H9 (cell line): ENCODE measurements around the gene USP47. TPM values are rescaled to one million over a fixed set of nuclear protein-coding genes. Genes with fewer than 3 reads are reported as not detected.

ENCODE experiments used
- DNase-seq: peaks from one replicate; pipeline ENCODE4 v3.0.0-alpha.2; 2017
- H2AFZ ChIP-seq: one replicate; pipeline ENCODE4 v1.6.1; 2013; ENCODE audit warnings: mild to moderate bottlenecking, low read length, control low read depth, moderate library complexity
- H2AK5ac ChIP-seq: 2 replicates; pipeline ENCODE4 v1.6.1; 2013; ENCODE audit warnings: low read length, control low read depth, mixed read lengths; ENCODE audit not compliant: insufficient read length
- H2BK120ac ChIP-seq: one replicate; pipeline ENCODE4 v1.6.1; 2013; ENCODE audit warnings: low read depth, mild to moderate bottlenecking, low read length, control low read depth, inconsistent platforms; ENCODE audit not compliant: poor library complexity, severe bottlenecking
- H2BK12ac ChIP-seq: 2 replicates; pipeline ENCODE4 v1.6.1; 2013; ENCODE audit warnings: low read length, control low read depth, mixed read lengths, low read depth; ENCODE audit not compliant: insufficient read length
- H2BK15ac ChIP-seq: 2 replicates; pipeline ENCODE4 v1.6.1; 2013; ENCODE audit warnings: low read depth, low read length, control low read depth
- H2BK20ac ChIP-seq: one replicate; pipeline ENCODE4 v1.6.1; 2013; ENCODE audit warnings: low read depth, mild to moderate bottlenecking, low read length, control low read depth, inconsistent platforms; ENCODE audit not compliant: poor library complexity, severe bottlenecking
- H2BK5ac ChIP-seq: 2 replicates; pipeline ENCODE4 v1.6.1; 2013; ENCODE audit warnings: low read length, control low read depth, mixed read lengths; ENCODE audit not compliant: insufficient read length
- H3K14ac ChIP-seq: 2 replicates; pipeline ENCODE4 v1.6.1; 2013; ENCODE audit warnings: low read length, control low read depth; ENCODE audit not compliant: insufficient read depth
- H3K18ac ChIP-seq: 2 replicates; pipeline ENCODE4 v1.6.1; 2013; ENCODE audit warnings: low read depth, mild to moderate bottlenecking, mixed read lengths, low read length, control low read depth; ENCODE audit not compliant: insufficient read length
- H3K23ac ChIP-seq: 2 replicates; pipeline ENCODE4 v1.6.1; 2013; ENCODE audit warnings: low read length, control low read depth, mixed read lengths, low read depth; ENCODE audit not compliant: insufficient read length
- H3K23me2 ChIP-seq: 2 replicates; pipeline ENCODE4 v1.6.1; 2013; ENCODE audit warnings: low read depth, mild to moderate bottlenecking, mixed read lengths, low read length, control low read depth; ENCODE audit not compliant: insufficient read length, poor library complexity, severe bottlenecking
- H3K27ac ChIP-seq: 2 replicates; pipeline ENCODE4 v1.5.1; 2013; ENCODE audit warnings: low read length, control low read depth, mixed read lengths, low read depth; ENCODE audit not compliant: insufficient read length
- H3K27me3 ChIP-seq: 2 replicates; pipeline ENCODE4 v1.6.1; 2013; ENCODE audit warnings: low read length, control low read depth, inconsistent platforms; ENCODE audit not compliant: insufficient read depth
- H3K4ac ChIP-seq: 2 replicates; pipeline ENCODE4 v1.6.1; 2013; ENCODE audit warnings: low read depth, mild to moderate bottlenecking, control low read depth, inconsistent platforms, low read length, moderate library complexity
- H3K4me1 ChIP-seq: 2 replicates; pipeline ENCODE4 v1.6.1; 2013; ENCODE audit warnings: low read length, control low read depth, inconsistent platforms; ENCODE audit not compliant: insufficient read depth
- H3K4me2 ChIP-seq: 2 replicates; pipeline ENCODE4 v1.6.1; 2013; ENCODE audit warnings: low read length, control low read depth, mixed read lengths; ENCODE audit not compliant: insufficient read length, insufficient read depth
- H3K56ac ChIP-seq: 2 replicates; pipeline ENCODE4 v1.6.1; 2013; ENCODE audit warnings: low read depth, mild to moderate bottlenecking, mixed read lengths, low read length, control low read depth; ENCODE audit not compliant: insufficient read length
- H3K79me1 ChIP-seq: 2 replicates; pipeline ENCODE4 v1.6.1; 2013; ENCODE audit warnings: low read depth, mild to moderate bottlenecking, moderate library complexity, low read length, control low read depth, inconsistent platforms; ENCODE audit not compliant: insufficient read depth, poor library complexity, severe bottlenecking
- H3K79me2 ChIP-seq: 2 replicates; pipeline ENCODE4 v1.6.1; 2013; ENCODE audit warnings: low read length, control low read depth, inconsistent platforms; ENCODE audit not compliant: insufficient read depth
- H3K9ac ChIP-seq: 2 replicates; pipeline ENCODE4 v1.6.1; 2013; ENCODE audit warnings: low read length, control low read depth, mixed read lengths; ENCODE audit not compliant: insufficient read length; ENCODE audit errors: extremely low read depth
- H3K9me3 ChIP-seq: one replicate; pipeline ENCODE4 v1.6.1; 2013; ENCODE audit warnings: low read depth, low read length, inconsistent platforms; ENCODE audit not compliant: control insufficient read depth
- H3T11ph ChIP-seq: one replicate; pipeline ENCODE4 v1.6.1; 2013; ENCODE audit warnings: mild to moderate bottlenecking, low read length, control low read depth, inconsistent platforms
- H4K20me1 ChIP-seq: one replicate; pipeline ENCODE4 v1.6.1; 2013; ENCODE audit not compliant: control insufficient read depth, insufficient read length, insufficient read depth
- H4K5ac ChIP-seq: 2 replicates; pipeline ENCODE4 v1.6.1; 2013; ENCODE audit warnings: low read depth, mild to moderate bottlenecking, mixed read lengths, low read length, control low read depth; ENCODE audit not compliant: insufficient read length
- H4K8ac ChIP-seq: replicated peaks from 2 replicates; pipeline ENCODE4 v1.6.1; 2013; ENCODE audit warnings: low read length, control low read depth, mixed read lengths, low read depth; ENCODE audit not compliant: insufficient read length
- H4K91ac ChIP-seq: 2 replicates; pipeline ENCODE4 v1.6.1; 2013; ENCODE audit warnings: low read depth, mild to moderate bottlenecking, moderate library complexity, mixed read lengths, low read length, control low read depth; ENCODE audit not compliant: insufficient read length
- H3K27ac Mint-ChIP-seq, 3 experiments: 2 replicates in 2 of 3; 3 replicates in 1 of 3; pipeline ENCODE4 v1.8.0; 2020 to 2021; ENCODE audit warnings: mixed read lengths in 3 of 3, mild to moderate bottlenecking in 1 of 3, moderate library complexity in 1 of 3
- H3K27me3 Mint-ChIP-seq: 2 replicates; pipeline ENCODE4 v1.8.0; 2021; ENCODE audit warnings: low read depth, mild to moderate bottlenecking, moderate library complexity, mixed read lengths
- H3K36me3 Mint-ChIP-seq, 3 experiments: 2 replicates in 2 of 3; 3 replicates in 1 of 3; pipeline ENCODE4 v1.8.0; 2020 to 2021; ENCODE audit warnings: low read depth in 3 of 3, mixed read lengths in 3 of 3; ENCODE audit not compliant: insufficient read depth in 1 of 3
- H3K4me1 Mint-ChIP-seq, 2 experiments: 2 replicates each; pipeline ENCODE4 v1.8.0; 2020; ENCODE audit warnings: mixed read lengths in 2 of 2
- H3K4me3 Mint-ChIP-seq, 2 experiments: 2 replicates in 1 of 2; 3 replicates in 1 of 2; pipeline ENCODE4 v1.8.0; 2020 to 2021; ENCODE audit warnings: mild to moderate bottlenecking in 2 of 2, mixed read lengths in 2 of 2, moderate library complexity in 1 of 2
- H3K9me3 Mint-ChIP-seq, 2 experiments: 2 replicates in 1 of 2; 3 replicates in 1 of 2; pipeline ENCODE4 v1.8.0; 2020; ENCODE audit warnings: mild to moderate bottlenecking in 2 of 2, mixed read lengths in 2 of 2, moderate library complexity in 1 of 2
- WGBS: extraction: QIAGEN DNeasy Blood & Tissue Kit; methylation state at CpG from one replicate; pipeline ENCODE4 v1.1.7; 2013; ENCODE audit warnings: missing lambda C conversion rate, low lambda C conversion rate, mixed read lengths; ENCODE audit not compliant: insufficient read length; ENCODE audit errors: extremely low coverage; 5-methylcytosine and 5-hydroxymethylcytosine counted together
- total RNA-seq: library from RNA; stranded (reverse); gene quantifications from 2 replicates; pipeline ENCODE4 v1.2.1, GENCODE V29; 2021
- TF ChIP-seq, protein P1 (sequence below): fragments of 200-600 bp; sonication (generic); conservative IDR thresholded peaks from 3 replicates; pipeline ENCODE4 v1.8.0; 2021; ENCODE audit warnings: antibody characterized with exemption, mild to moderate bottlenecking

USP47 gene
- total RNA-seq, 1 experiment from 2014 or later: 26.7 TPM

DNA sequence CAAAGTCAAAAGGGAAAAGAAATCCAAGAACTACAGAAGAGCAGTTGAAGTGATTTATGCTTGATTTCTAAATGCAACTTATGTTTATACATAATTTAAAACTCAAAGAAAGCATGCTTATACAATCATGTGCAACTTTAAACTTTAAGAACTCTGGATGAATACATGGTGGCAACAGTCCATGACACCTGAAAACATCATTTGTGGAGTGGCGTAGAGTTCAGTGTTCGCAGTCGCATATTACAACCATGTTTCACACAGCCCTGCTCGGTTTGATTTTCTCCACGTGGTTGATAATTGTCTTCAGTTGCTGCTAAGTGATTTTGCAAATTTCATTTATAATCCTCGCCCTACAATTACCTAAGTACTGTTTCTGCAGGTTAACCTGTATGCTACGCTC lies 121.3 kb downstream of the USP47 start:
- WGBS: no CpG with 5 or more reads among the region's 7 CpGs

More for the DNA sequence above, 121.3 kb downstream of the USP47 start:
- H2BK15ac ChIP-seq: no peak overlapping the region
- no peak overlapping the region for H3K9ac ChIP-seq
- TF ChIP-seq, protein P1, sequence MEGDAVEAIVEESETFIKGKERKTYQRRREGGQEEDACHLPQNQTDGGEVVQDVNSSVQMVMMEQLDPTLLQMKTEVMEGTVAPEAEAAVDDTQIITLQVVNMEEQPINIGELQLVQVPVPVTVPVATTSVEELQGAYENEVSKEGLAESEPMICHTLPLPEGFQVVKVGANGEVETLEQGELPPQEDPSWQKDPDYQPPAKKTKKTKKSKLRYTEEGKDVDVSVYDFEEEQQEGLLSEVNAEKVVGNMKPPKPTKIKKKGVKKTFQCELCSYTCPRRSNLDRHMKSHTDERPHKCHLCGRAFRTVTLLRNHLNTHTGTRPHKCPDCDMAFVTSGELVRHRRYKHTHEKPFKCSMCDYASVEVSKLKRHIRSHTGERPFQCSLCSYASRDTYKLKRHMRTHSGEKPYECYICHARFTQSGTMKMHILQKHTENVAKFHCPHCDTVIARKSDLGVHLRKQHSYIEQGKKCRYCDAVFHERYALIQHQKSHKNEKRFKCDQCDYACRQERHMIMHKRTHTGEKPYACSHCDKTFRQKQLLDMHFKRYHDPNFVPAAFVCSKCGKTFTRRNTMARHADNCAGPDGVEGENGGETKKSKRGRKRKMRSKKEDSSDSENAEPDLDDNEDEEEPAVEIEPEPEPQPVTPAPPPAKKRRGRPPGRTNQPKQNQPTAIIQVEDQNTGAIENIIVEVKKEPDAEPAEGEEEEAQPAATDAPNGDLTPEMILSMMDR: no peak
- no peak overlapping the region for H3K56ac ChIP-seq
- H3K23ac ChIP-seq: no peak overlapping the region
- no peak overlapping the region for H3K18ac ChIP-seq
- no peak for DNase-seq
- Mint-ChIP-seq H3K27ac (no peak overlapping the region), H3K9me3 (no peaks in the 10 kb centered on the region), H3K27me3 (no peaks in the 10 kb centered on the region; the same call in 1 of the 2 replicates), H3K4me1 (peaks cover 15 to 16% of the 10 kb centered on the region in 2 experiments), H3K36me3 (peaks cover 0 to 12% (median 5%) of the 10 kb centered on the region in 3 experiments; a peak in 3 of 7 replicates), H3K4me3 (no peak overlapping the region)
- H2BK5ac ChIP-seq: no peak overlapping the region
- no peaks in the 10 kb centered on the region for H3K79me1 ChIP-seq
- no peak overlapping the region for H4K91ac ChIP-seq
- no peaks in the 10 kb centered on the region for H3K9me3 ChIP-seq
- no peak overlapping the region for H2AK5ac ChIP-seq
- no peaks in the 10 kb centered on the region for H4K20me1 ChIP-seq
- H3K14ac ChIP-seq: no peak overlapping the region
- no peaks in the 10 kb centered on the region for H3K27me3 ChIP-seq
- H3T11ph ChIP-seq: no peak overlapping the region
- no peaks in the 10 kb centered on the region for H3K23me2 ChIP-seq
- no peak overlapping the region for H2BK20ac ChIP-seq
- no peaks in the 10 kb centered on the region for H3K79me2 ChIP-seq
- H3K27ac ChIP-seq: no peak overlapping the region
- no peak overlapping the region for H2BK12ac ChIP-seq
- no peak overlapping the region for H4K8ac ChIP-seq
- H3K4ac ChIP-seq: no peak overlapping the region
- no peaks in the 10 kb centered on the region; the same call in 1 of the 2 replicates for H3K4me1 ChIP-seq
- H2AFZ ChIP-seq: no peak overlapping the region
- H3K4me2 ChIP-seq: no peak overlapping the region
- H4K5ac ChIP-seq: no peak overlapping the region
- no peak overlapping the region for H2BK120ac ChIP-seq
